ENCODE measurements around the gene RABGAP1.

RABGAP1 gene

DNA sequence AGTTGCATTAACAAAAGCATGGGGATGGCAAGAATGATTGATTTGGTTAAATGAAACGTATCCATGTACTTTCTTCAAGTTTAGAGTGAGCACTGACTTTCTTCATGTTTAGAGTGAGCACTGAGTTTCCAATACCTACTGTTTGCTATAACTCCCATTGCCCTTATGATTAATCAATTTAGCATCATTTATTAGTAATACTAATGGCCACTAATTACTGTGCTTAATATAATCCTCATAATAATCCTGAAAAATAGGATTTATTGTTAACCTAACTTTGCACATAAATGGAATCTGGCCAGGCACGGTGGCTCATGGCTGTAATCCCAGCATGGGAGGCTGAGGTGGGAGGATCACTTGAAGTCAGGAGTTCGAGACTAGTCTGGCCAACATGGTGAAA, 70.6 kb downstream of the RABGAP1 start:
- DNase-seq = no peak

DNA sequence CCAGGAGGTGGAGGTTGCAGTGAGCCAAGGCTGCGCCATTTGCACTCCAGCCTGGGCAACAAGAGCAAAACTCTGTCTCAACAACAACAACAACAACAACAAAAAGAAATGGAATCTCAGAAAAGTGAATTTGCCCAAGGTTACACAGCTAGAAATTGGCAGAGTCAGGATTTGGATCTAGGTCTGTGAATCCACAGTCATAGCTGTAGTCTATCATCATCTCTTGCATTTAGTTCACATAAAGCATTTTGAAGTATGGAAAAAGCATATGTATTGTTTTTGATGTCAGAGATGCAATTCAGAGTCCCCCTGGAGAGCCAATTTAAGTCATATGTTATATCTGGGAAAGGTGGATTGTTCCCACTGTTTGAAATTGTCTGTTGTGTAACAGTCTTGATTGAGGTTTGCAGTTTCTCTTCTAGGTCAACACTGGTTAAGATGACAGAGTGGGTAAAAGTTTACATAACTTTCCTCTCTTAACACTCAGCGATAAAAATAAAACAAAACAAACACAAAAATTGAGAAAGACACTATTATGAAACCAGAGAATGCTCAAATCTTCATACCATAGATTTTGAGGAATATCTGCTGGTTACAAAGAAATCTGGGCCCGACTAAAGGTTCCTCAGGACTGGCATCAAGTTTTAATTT, 71.2 kb downstream of the RABGAP1 start:
- no peak for DNase-seq

DNA sequence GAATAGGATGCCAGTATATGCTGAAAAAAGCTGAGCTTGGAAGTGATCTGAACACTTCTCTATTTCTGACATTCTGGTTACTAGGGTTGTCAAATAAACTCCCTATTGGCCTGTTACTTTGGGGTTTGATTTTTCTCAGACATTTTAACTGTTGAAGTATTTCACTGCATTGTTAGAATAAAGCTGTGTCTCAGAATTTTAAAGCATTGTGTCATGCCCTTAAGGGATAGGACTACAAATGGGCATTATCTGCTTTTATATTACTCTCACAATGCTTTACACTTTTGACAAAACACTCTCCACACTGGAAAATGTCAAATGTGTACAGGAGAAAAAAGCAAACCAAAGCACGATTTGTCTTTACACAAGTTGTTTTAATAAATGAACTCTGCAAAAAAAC, 75.8 kb downstream of the RABGAP1 start:
- no peak for DNase-seq

DNA sequence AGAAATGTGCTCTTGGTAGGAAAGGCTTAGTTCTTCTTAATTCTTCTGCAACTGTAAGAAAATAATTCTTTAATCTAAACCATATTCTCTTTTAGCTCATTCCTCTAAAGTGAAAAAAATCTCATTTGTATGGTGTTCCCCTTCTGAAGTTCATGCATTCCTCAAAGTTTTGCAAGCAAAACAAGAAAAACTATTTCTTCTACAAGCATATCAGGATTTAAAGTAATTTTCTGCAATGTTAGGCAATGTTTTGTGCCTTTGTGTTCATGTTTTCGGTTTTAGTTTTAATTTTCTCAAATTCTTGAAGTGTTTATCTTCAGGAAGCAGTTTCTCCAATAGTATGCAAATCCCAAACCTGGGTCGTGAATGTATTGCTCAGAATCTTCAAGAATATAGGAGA, 80.0 kb downstream of the RABGAP1 start:
- no peak for DNase-seq

DNA sequence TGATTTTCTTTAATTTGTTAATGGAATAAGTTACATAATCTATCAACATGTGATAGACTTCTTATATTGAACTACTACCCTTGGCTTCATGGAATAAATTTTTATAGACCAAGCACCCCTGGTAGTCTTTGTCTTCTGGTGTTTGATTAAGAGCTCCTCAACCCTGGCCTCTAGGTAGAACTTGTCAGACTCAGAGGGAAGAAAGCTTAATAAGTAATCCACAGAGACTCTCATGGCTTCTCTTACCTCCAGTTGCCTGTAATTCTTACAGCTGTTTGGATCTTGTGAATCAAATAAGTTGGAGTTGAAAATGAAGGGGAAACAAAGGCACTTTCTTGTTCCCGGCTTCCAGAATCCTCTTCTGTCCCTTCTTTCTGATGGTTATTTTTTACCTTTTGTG, 85.6 kb downstream of the RABGAP1 start:
- no peak for DNase-seq

DNA sequence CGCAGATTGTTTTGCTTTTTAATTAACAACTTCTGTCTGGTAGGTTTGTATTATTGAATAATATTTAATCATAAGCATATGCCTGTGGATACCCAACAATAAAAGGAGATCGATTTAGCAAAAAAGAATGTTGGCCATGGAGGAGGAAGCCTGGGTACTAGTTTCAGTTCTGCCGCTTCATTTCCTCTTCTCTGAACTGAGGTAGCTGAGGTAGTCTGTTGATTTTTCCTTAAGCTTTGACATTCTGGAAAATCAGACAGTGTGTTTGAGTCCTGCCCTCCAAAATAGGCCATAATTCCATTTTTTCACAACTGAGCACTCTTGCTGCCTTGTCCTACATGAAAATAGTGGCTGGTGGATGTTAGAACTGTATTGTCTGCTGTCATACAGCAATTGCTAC, 86.7 kb downstream of the RABGAP1 start:
- DNase-seq = no peak

DNA sequence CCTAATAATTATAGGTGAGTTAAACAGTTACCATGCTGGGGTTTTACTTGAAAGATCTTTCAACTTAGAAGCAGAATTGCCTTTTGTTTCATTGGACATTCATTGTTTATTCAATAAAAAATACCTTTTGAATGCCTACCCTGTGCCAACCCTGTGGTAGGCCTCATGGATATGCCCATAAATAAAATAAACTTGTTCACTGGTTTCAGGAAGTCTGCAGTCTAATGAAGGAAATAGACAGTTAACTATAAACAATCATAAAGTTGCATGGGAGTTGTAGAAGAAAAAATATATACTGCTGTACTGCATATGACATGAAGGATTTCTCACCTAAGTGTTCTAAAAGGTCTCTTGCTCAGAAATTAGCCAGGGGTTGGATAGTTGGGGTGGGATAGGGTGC, 87.3 kb downstream of the RABGAP1 start:
- DNase-seq = no peak

DNA sequence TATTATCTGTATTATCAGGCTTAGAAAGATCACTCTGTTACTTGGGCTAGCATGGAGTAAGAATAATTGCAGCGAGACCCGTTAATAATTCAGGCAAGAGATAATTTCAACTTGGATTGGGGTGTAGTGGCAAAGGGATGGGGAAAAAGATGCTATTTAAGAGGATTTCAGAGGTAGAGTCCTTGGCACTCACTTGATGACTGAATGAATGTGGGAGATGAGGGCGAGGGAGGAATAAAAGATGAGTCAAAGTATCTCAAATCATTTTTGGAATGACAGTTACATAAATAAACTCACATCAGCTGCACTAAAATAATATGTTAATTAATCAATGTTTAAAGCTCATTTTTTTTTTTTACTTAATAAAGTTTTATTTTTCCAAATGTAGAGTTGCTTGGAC, 88.2 kb downstream of the RABGAP1 start:
- no peak for DNase-seq

DNA sequence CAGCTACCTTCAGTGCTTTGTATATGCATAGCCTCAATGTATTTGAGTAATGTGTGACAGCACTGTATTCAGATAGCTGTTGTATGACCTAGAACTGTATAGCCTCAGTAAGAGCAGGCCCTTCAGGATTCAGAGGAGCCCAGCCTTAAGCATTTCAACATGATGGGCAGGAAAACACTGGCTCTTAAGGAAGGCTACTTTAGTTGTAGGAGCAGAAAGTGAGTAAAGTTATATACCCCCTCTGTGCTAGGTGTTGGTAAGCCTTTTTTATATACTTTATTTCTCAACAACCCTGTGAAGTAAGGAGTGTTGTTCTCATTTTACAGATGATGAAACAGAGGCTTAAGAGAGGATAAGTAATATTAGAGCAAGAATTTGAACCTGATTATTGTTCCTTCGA, 91.1 kb downstream of the RABGAP1 start:
- DNase-seq = no peak

DNA sequence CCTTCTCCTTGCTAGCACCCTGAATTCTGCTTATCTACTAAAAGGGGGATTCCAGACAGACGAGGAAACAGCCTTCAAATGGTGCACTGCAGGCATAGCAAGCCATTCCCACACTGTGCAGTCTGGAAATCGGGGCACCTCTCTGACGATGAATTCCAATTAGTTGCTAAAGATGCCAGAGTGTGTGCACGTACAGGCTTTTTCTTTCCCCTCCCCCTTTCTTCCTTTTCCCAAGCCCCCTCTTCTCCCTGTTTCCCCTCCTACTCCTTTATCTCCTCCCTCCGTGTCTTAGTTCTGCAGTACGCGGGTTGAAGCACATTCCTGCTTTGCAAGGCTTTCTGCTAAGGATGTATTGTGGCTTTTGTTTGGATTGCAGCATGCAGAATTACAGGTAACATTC, 92.5 kb downstream of the RABGAP1 start, which contains the start of gene GPR21:
GPR21 (plus strand) TSS at position 316 of the 400 bp plus-strand sequence. CDS start 900 bp downstream, outside the sequence.
- no peak for DNase-seq

DNA sequence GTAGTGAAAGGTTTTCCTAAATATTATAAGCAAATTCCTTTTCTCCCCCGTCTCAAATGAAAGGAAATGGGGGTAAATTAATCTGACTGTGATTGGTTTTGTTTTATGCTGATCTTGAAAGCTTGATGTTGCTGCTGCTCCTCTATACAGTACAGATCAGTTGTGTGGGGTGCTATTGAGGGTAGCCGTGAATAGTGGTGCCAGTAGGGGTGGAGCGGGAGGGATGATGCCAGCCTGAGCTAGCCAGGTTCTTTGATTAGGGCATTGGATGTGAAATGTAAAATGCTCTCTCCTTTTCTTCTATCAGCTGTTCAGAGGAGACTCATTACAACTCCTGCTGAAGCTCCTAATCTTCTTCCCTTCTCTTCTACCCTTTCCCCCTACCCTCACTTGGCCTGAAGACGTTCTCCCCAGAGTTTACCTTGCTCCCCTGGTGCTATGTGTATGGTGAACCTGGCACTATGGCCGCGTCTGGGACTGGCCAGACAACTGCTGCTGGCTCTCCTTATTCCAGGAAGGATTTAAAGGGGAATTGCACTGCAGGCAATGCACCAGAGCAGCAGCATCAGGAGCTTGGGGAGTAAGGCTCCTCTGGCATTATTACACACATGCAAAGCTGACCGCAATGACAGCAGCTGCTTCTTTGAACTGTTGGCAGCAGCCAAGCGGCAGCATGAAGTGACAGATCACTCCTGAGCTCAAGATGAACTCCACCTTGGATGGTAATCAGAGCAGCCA, 93.2 kb downstream of the RABGAP1 start:
- no peak for DNase-seq

DNA sequence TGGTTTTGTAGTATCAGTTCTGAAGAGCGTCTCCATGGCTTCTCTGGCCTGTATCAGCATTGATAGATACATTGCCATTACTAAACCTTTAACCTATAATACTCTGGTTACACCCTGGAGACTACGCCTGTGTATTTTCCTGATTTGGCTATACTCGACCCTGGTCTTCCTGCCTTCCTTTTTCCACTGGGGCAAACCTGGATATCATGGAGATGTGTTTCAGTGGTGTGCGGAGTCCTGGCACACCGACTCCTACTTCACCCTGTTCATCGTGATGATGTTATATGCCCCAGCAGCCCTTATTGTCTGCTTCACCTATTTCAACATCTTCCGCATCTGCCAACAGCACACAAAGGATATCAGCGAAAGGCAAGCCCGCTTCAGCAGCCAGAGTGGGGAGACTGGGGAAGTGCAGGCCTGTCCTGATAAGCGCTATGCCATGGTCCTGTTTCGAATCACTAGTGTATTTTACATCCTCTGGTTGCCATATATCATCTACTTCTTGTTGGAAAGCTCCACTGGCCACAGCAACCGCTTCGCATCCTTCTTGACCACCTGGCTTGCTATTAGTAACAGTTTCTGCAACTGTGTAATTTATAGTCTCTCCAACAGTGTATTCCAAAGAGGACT, 94.2 kb downstream of the RABGAP1 start:
- DNase-seq = no peak

DNA sequence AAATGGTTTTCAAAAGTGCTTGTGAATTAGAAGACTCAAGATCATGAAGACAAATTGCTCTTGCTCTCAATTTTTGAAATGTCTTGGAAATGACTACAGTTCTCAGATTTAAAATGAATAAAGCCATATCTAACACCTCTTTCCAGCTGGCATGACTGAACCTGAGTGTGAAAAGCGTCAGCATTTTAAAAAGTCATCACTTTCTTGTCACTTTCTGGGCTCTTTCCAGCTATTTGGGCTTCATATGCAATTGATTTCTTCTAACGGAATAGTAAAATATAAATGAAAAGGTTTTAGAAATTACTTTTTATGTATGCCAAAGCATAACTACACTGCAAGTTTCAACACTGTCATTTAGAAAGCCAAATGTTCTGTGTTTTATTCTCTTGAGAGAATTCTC, 95.0 kb downstream of the RABGAP1 start:
- DNase-seq = no peak

DNA sequence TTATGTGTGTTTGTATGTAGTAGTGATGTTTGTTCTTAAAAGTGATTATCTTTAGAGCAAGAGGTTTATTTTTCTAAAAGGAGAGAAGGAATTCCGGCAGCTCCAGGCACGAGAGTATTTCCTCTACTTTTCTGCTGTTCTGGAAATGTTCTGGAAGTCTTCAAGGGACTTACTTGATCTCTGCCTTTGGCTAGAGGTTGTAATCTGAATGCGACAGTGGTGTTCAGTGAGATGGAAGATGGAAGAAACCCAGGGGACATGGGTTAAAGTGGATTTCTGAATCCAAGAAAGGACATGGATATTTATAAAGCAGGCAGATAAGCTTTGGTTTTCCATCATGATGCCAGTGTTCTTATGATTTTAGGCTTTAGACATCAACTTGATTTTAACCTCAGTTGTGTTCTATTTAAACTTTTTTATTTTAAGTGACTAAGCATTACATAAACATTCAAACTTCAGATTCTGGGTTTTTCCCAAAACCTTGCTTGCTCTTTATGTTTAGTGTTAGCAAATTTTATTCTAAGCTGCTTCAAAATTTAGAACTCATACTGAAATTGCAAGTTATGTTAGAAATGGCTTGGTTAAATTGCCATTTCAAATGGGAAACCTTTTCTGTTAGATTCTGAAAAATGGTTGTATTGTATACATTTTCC, 96.2 kb downstream of the RABGAP1 start:
- no peak for DNase-seq

DNA sequence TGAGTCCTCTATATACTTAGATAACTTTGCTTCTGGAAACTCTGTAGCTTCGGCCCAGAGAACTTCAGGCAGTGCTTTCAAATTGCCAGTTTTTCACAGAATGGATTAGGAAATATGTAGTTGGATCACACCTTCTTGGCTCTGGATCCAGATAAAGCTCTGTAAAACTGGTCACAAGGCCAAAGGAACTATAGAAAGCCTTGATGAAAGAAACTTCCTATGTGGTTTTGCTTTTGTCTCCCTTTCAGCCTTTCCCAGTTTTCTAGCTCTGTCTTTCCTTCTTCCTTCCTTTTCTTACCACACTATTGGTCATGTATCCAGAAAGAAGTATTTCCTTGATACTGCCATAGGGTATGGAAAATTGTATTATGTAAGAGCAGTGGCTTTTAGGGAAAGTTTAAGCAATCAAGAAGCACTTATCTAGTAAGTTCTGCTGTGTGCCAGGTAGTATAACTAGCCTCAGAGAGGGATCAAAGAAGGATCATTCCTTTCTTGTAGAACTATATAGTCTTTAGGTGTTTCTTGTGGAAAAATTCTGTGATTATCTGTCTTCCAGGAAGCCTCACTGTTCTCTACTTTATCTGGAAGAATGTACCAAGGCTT, 98.9 kb downstream of the RABGAP1 start:
- no peak for DNase-seq

DNA sequence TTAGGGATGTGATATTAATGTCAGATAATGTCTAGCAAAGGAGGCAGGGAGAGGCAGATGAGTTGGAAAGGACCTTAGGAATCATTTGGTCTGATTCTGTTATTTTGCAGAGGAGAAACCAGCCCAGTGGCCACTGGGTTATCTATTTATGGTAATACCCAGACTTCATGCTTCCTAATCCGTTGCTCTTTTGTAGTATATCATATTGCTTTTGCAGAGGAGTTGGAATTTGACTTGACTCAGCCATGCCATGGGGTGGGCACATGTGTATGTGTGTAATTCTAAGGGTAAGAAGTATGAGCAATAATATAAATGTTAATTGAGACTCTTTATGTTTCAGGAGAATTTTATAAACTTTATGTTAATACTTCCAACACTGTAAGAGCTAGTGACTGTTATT, 100.0 kb downstream of the RABGAP1 start:
- DNase-seq = no peak

DNA sequence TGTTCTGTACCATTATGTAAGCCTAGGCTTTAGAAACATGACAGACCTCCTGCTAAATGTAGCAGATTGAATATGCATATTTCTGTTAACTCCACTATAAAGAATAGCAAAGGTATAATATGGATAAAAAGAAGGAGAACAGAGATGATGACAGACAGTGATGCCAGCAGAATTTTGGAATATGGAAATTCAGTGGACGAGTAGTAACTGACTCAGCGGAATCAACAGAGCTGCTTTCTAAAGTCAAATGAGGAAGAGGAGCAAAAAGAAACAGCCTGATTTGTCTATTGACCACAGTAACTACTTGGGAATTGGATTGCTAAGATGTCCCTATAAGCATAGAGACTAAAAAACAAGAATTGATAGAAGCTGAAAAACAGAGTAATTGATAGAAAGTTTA, 100.7 kb downstream of the RABGAP1 start:
- no peak for DNase-seq

DNA sequence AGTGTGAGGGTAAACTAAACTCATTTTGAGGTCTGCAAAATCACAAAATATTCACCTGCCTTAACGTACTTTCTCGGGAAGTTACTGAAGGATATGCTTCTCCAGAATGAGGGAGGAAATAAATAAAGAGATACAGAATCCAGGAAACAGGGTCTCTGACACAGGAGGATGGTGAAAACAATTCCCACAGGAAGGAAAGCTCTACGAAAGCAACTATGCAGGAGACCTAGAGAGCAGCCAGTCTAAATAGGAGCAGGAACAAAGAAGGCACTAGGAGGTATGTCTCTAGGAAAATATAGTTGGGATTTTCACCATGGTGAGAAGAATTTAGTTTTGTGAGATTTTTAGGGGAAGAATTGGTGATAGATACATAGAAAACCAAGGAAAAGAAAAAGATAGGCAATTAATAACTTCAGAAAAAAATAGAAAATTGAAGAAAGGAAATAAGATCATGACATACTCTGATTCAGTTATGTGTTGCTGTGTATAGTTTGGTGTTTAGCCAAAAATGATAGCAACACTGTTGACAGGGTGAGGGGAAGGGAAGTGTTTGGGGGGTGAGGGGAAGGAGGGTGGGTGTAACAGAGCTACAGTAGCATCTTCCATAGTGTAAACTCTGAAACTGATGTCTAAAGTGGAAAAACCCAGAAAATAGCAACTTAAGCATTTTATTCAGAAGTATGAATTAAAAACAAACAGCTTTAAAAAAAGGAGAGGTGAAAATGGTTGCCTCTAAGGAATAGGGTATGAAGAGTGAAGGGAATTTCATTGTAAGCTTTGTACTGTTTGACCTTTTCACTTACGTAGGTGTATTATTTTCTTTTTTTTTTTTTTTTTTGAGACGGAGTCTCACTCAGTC, 102.5 kb downstream of the RABGAP1 start:
- DNase-seq = no peak

DNA sequence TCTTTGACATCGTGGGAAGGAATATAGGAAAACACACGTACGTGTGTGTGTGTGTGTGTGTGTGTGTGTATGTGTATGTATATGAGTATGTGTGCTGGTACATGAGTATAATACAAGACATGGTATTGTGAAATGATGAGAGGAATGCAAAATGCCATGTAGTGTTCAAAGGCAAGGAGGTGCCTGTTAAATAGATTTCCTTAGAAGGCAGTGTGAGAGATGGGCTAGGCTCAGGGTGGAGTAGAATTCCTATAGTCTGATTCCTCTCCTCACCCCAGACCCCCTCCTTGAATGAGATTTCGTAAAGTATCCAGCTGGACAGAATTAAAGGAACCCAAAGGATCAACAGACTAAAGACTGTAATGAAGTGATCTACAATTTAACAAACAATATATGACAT, 103.8 kb downstream of the RABGAP1 start:
- no peak for DNase-seq

DNA sequence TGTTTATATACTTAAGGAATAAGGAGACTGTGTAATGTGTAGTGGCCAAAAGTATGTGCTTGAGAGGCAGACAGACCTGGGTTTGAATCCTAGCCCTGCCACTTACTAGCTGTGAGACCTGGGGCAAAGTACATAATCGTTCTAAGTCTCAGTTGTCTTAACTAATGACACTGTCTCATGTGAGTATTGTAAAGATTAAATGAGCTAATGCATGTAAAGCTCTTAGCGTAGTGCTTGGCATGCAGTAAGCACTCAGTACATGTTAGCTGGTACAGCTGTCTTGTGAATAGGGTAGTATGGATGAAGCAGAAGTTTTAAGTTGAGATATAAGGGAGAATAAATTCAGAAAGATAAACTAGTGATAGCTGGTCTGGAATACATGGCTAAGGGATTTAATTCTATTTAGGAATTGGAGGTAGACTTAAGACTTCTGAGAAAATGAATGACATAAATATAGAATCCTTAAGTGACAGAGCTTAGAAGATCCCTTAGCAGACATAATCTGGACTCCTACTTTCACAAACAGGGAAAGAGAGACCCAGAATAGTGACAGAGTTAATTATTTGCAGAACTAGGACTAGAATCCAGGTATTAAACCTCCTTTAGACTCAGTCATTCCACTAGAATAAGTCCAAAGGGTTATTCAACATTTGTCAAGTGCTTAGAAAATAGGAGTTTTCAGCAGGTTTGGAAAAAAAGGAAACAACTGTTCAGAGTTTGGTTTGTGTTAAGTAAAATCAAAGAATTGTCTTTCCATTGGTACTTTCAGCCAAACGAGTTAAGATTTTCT, 105.8 kb downstream of the RABGAP1 start:
- no peak for DNase-seq

DNA sequence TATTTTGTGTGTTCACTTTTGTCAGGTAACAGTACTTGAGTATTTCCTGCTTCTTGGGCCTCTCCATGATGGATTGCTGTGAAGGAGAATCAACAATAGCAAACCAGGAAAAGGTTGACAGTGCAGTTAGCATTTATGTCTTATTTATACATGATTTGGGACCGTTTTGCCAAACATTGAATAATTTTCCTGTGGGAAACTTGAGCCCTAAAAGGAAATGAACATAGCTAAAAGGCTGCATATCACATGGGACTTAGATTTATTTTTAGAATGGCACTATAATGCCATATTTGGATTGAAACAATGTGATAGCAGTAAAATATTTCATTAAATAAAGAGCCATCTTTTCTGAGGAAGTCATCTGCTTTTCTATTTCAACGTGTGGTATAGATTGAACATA, 107.9 kb downstream of the RABGAP1 start:
- DNase-seq = no peak

All from NK-92 treated with Interleukin-12 subunit alpha and Interleukin-12 subunit beta, amount 100 ng/mL, for 24 hours (cell line).